ENCODE results near the gene MDFIC. TPM values are rescaled to one million over a fixed set of nuclear protein-coding genes. Genes with fewer than 3 reads are reported as not detected.

MDFIC gene
- polyA plus RNA-seq (2011; rRNA removed) (30.2 and 35.9 TPM in 2 replicates), polyA minus RNA-seq (2011; rRNA and poly(A)+ RNA removed) (43.6 and 45.1 TPM in 2 replicates)

GRCh38 chr7:114922026-114922651 lies at the start of gene MDFIC:
TSS of gene MDFIC (plus strand) at chr7:114922094. CDS start at chr7:114923034, 940 bp downstream.
- ChIA-PET CTCF (interaction anchor here (1.0 kb wide), 1 partner anchor 10 kb away, joined by 3 read pairs; no protein-coding TSS in a partner anchor), POLR2A (no interaction called here)
- Histone ChIP-seq H3K27me3 (ENCODE audit: control insufficient read depth, insufficient read depth, low read length) (no peaks in the 10 kb centered on the region), H3K4me3 (ENCODE audit: low read depth, low read length) (peak within 1 kb of the TSS; percentile 81), H3K27ac (ENCODE audit: low read depth, low read length) (peak within 1 kb of the TSS; percentile 67), H3K9me3 (ENCODE audit: control insufficient read depth, insufficient read depth, low read length) (no peaks in the 10 kb centered on the region)
- no peak for DNase-seq (ENCODE audit: low read depth, low spot score)
- no peak for TF ChIP-seq CTCF (IDR thresholded peaks at IDR 0.05; ENCODE audit: low read depth, low read length)

- CTCF ChIA-PET, result interaction anchor here (2.2 kb wide), 1 partner anchor 9 kb away, joined by 8 read pairs; no protein-coding TSS in a partner anchor
- no peaks in the 10 kb centered on the region for H3K27me3 ChIP-seq (ENCODE audit: control insufficient read depth, insufficient read depth, low read length)
- POLR2A ChIA-PET, result no interaction called here
- DNase-seq (ENCODE audit: low read depth, low spot score), result no peak
- H3K9me3 ChIP-seq (ENCODE audit: control insufficient read depth, insufficient read depth, low read length), result no peaks in the 10 kb centered on the region
- no peak overlapping the region for H3K4me3 ChIP-seq (ENCODE audit: low read depth, low read length)
- no peak overlapping the region for H3K27ac ChIP-seq (ENCODE audit: low read depth, low read length)
- TF ChIP-seq CTCF (IDR thresholded peaks at IDR 0.05; ENCODE audit: low read depth, low read length), result no peak
These were observed 47.7 kb upstream of the MDFIC start for GRCh38 chr7:114874170-114874569.

- no peak for TF ChIP-seq CTCF (IDR thresholded peaks at IDR 0.05; ENCODE audit: low read depth, low read length)
- ChIA-PET POLR2A (no interaction called here), CTCF (interaction anchor here (0.5 to 2.2 kb wide), 2 partner anchors 10 to 460 kb away, joined by 4 to 8 read pairs; no protein-coding TSS in a partner anchor)
- Histone ChIP-seq H3K27ac (ENCODE audit: low read depth, low read length) (no peak overlapping the region), H3K27me3 (ENCODE audit: control insufficient read depth, insufficient read depth, low read length) (no peaks in the 10 kb centered on the region), H3K9me3 (ENCODE audit: control insufficient read depth, insufficient read depth, low read length) (no peaks in the 10 kb centered on the region), H3K4me3 (ENCODE audit: low read depth, low read length) (no peak overlapping the region)
- DNase-seq (ENCODE audit: low read depth, low spot score), result no peak
These were observed 46.7 kb upstream of the MDFIC start for GRCh38 chr7:114875186-114875585.

GRCh38 chr7:114879554-114879953 lies 42.3 kb upstream of the MDFIC start:
- DNase-seq (ENCODE audit: low read depth, low spot score), result peak; percentile 33

More at GRCh38 chr7:114879554-114879953, 42.3 kb upstream of the MDFIC start:
- no peak overlapping the region for H3K27ac ChIP-seq (ENCODE audit: low read depth, low read length)
- H3K9me3 ChIP-seq (ENCODE audit: control insufficient read depth, insufficient read depth, low read length), result no peaks in the 10 kb centered on the region
- ChIA-PET POLR2A (no interaction called here), CTCF (no interaction called here)
- TF ChIP-seq CTCF (IDR thresholded peaks at IDR 0.05; ENCODE audit: low read depth, low read length), result no peak
- no peaks in the 10 kb centered on the region for H3K27me3 ChIP-seq (ENCODE audit: control insufficient read depth, insufficient read depth, low read length)
- no peak overlapping the region for H3K4me3 ChIP-seq (ENCODE audit: low read depth, low read length)

Data from AG04450 (cell line).